ENCODE measurements around the gene ZNF157.

- TF ChIP-seq, protein P1, sequence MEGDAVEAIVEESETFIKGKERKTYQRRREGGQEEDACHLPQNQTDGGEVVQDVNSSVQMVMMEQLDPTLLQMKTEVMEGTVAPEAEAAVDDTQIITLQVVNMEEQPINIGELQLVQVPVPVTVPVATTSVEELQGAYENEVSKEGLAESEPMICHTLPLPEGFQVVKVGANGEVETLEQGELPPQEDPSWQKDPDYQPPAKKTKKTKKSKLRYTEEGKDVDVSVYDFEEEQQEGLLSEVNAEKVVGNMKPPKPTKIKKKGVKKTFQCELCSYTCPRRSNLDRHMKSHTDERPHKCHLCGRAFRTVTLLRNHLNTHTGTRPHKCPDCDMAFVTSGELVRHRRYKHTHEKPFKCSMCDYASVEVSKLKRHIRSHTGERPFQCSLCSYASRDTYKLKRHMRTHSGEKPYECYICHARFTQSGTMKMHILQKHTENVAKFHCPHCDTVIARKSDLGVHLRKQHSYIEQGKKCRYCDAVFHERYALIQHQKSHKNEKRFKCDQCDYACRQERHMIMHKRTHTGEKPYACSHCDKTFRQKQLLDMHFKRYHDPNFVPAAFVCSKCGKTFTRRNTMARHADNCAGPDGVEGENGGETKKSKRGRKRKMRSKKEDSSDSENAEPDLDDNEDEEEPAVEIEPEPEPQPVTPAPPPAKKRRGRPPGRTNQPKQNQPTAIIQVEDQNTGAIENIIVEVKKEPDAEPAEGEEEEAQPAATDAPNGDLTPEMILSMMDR (IDR thresholded peaks at IDR 0.05; ENCODE audit: insufficient read depth, low read depth, low read length) = no peak
- no peak for TF ChIP-seq EZH2 (IDR thresholded peaks at IDR 0.05; ENCODE audit: insufficient read depth, low read length)
These were observed 49.9 kb downstream of the ZNF157 start for GRCh38 chrX:47420265-47420664.
